ENCODE data around the gene ASTN2.

- TF ChIP-seq MXI1 (IDR thresholded peaks at IDR 0.05; ENCODE audit: low read depth, low read length), result no peak
- no peak for TF ChIP-seq KLF1 (tag; IDR thresholded peaks at IDR 0.05)
- TF ChIP-seq CTCF (IDR thresholded peaks at IDR 0.05 in 2 of 3, conservative IDR thresholded peaks at IDR 0.05 in 1 of 3; ENCODE audit: insufficient read depth in 2 of 3, low read depth in 1 of 3, low read length in 3 of 3), result no peak
- TF ChIP-seq DNMT1 (IDR thresholded peaks at IDR 0.05), result no peak
- TF ChIP-seq HNRNPL (IDR thresholded peaks at IDR 0.05; ENCODE audit: low read depth, low read length), result no peak
- no peak for TF ChIP-seq RERE (CRISPR knock-in tag; IDR thresholded peaks at IDR 0.05; ENCODE audit: borderline replicate concordance)
- TF ChIP-seq ELF1 (tag; IDR thresholded peaks at IDR 0.05), result no peak
Measured at GRCh38 chr9:116488373-116488772, 926.5 kb downstream of the ASTN2 start.

All from K562 (cell line).